GM21786 (cell line): Measurements from ENCODE around the gene THSD7A.

Experiments
- ATAC-seq: cut with Tn5 transposase; IDR thresholded peaks from one replicate; pipeline ENCODE4 v1.9.1; 2021; ENCODE audit not compliant: unreplicated experiment

Gene THSD7A

GRCh38 chr7:11831736-11832495 is at the start of gene THSD7A:
TSS of gene THSD7A (minus strand) at chr7:11832198. CDS start at chr7:11831946, 252 bp downstream.
- peak; percentile 49 for ATAC-seq

GRCh38 chr7:11881680-11882079 is 49.7 kb upstream of the THSD7A start:
- no peak for ATAC-seq

- no peak for ATAC-seq
Measured at GRCh38 chr7:11875635-11876034, 43.6 kb upstream of the THSD7A start.

GRCh38 chr7:11865671-11866070 is 33.7 kb upstream of the THSD7A start:
- ATAC-seq, result no peak

- no peak for ATAC-seq
Measured at GRCh38 chr7:11858622-11859302, 26.8 kb upstream of the THSD7A start.

GRCh38 chr7:11858026-11858425 is 26.0 kb upstream of the THSD7A start:
- ATAC-seq, result no peak

GRCh38 chr7:11848251-11848650 is 16.3 kb upstream of the THSD7A start:
- no peak for ATAC-seq

- ATAC-seq, result no peak
Measured at GRCh38 chr7:11847336-11847735, 15.3 kb upstream of the THSD7A start.

- no peak for ATAC-seq
Measured at GRCh38 chr7:11846361-11846955, 14.5 kb upstream of the THSD7A start.

GRCh38 chr7:11843113-11843765 is 11.2 kb upstream of the THSD7A start:
- no peak for ATAC-seq

- ATAC-seq, result no peak
Measured at GRCh38 chr7:11841657-11842056, 9.7 kb upstream of the THSD7A start.

- ATAC-seq, result no peak
Measured at GRCh38 chr7:11835260-11835659, 3.3 kb upstream of the THSD7A start.

GRCh38 chr7:11833431-11833830 is 1.4 kb upstream of the THSD7A start:
- ATAC-seq, result no peak

GRCh38 chr7:11831156-11831735 is 752 bp downstream of the THSD7A start:
- no peak for ATAC-seq

GRCh38 chr7:11830582-11831155 is 1.3 kb downstream of the THSD7A start:
- no peak for ATAC-seq

GRCh38 chr7:11829954-11830353 is 2.0 kb downstream of the THSD7A start:
- ATAC-seq, result no peak

GRCh38 chr7:11819947-11820346 is 12.1 kb downstream of the THSD7A start:
- ATAC-seq, result no peak

- no peak for ATAC-seq
Measured at GRCh38 chr7:11819271-11819670, 12.7 kb downstream of the THSD7A start.

- no peak for ATAC-seq
Measured at GRCh38 chr7:11818281-11818680, 13.7 kb downstream of the THSD7A start.

GRCh38 chr7:11817111-11817740 is 14.8 kb downstream of the THSD7A start:
- ATAC-seq, result no peak
